Heart left ventricle (tissue), 13 donors: Measurements from ENCODE around the gene TP53TG5.
"Not testable (repeated sequence)": the region's sequence is repeated elsewhere in the genome, so short reads cannot be mapped to it uniquely, and the experiment has no call there.

Experiments
- CTCF ChIP-seq, 12 donors: fragments of 200-600 bp; sonication (generic) in 4 of 12; IDR thresholded peaks; one replicate each; pipeline versions ENCODE4 v1.5.0 to v1.8.0; 2018 to 2022; ENCODE audit warnings: antibody characterized with exemption in 12 of 12, mild to moderate bottlenecking in 5 of 12
- POLR2A ChIP-seq, 2 donors: fragments of 450-650 bp; IDR thresholded peaks; one replicate each; pipeline ENCODE4 v1.6.1; 2017; ENCODE audit warnings: antibody characterized with exemption in 2 of 2, mild to moderate bottlenecking in 2 of 2, moderate library complexity in 2 of 2
- donor health status: ischemic (EF 13 %, LVEDD 7.1; RV severe dilation, severe dysfunction).
- donor health status: DM: no; HTN: yes; CAD: no.
- donor health status: DM: no; HTN: no; CAD: no.
- donor health status: ischemic (EF 25% LVEDD 6.9; RV normal size, moderate dysfunction).
- donor health status: ischemic (EF 25% LVEDD 5.7; RV mildly dilated, moderate dysfunction).
- donor health status: ischemic (EF 35%, LVEDD 5.7; RV mildly dilated, moderate dysfunction).
- donor health status: nonischemic (EF 11% LVEDD 7.7; RV severe dilation, severe dysfunction).
- donor health status: DM: yes; HTN: yes; CAD: no.
- donor health status: PGD.
- donor health status: ischemic (EF 29% LVEDD 5.4; RV normal size, mild dysfunction).
- donor health status: nonischemic (EF 23%, LVEDD 6.1; RV moderate dilation, normal function).

DNA sequence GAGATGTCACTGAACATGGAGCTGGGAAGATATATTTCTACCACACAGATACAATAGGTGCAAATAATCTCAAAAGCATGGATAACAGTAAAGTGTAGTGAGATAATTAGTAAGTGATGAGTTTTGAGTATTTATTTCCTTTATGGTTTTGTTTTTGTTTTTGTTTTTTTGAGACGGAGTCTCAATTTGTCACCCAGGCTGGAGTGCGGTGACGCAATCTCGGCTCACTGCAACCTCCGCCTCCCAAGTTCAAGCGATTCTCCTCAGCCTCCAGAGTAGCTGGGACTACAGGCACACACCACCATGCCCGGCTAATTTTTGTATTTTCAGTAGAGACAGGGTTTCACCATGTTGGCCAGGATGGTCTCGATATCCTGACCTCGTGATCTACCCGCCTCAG is 27.3 kb downstream of the TP53TG5 start:
- not testable (repeated sequence) for TF ChIP-seq CTCF, POLR2A (IDR thresholded peaks at IDR 0.05)
